GM18508 (cell line): ENCODE measurements around the gene ZBTB20.
"Not testable (repeated sequence)": the region's sequence is repeated elsewhere in the genome, so short reads cannot be mapped to it uniquely, and the experiment has no call there.

Experiments used
- ATAC-seq: cut with Tn5 transposase; IDR thresholded peaks from one replicate; pipeline ENCODE4 v1.9.1; 2021; ENCODE audit warnings: moderate number of reproducible peaks; ENCODE audit not compliant: insufficient read depth, unreplicated experiment

ZBTB20 gene

GRCh38 chr3:114848643-114849350, 298.3 kb downstream of the ZBTB20 start:
- ATAC-seq, result no peak

GRCh38 chr3:114848082-114848481, 299.0 kb downstream of the ZBTB20 start:
- no peak for ATAC-seq

- no peak for ATAC-seq
Observed at GRCh38 chr3:114847564-114847963, 299.5 kb downstream of the ZBTB20 start.

- ATAC-seq, result no peak
Observed at GRCh38 chr3:114846779-114847178, 300.3 kb downstream of the ZBTB20 start.

- ATAC-seq, result no peak
Observed at GRCh38 chr3:114846252-114846651, 300.8 kb downstream of the ZBTB20 start.

- no peak for ATAC-seq
Observed at GRCh38 chr3:114841515-114841914, 305.6 kb downstream of the ZBTB20 start.

- no peak for ATAC-seq
Observed at GRCh38 chr3:114839476-114839875, 307.6 kb downstream of the ZBTB20 start.

GRCh38 chr3:114838025-114838424, 309.1 kb downstream of the ZBTB20 start:
- ATAC-seq, result no peak

GRCh38 chr3:114834175-114834940, 312.7 kb downstream of the ZBTB20 start:
- ATAC-seq, result no peak

GRCh38 chr3:114831861-114832260, 315.2 kb downstream of the ZBTB20 start:
- no peak for ATAC-seq

- no peak for ATAC-seq
Observed at GRCh38 chr3:114830652-114831051, 316.4 kb downstream of the ZBTB20 start.

GRCh38 chr3:114829783-114830182, 317.3 kb downstream of the ZBTB20 start:
- no peak for ATAC-seq

- ATAC-seq, result peak; percentile 63
Observed at GRCh38 chr3:114827495-114827894, 319.6 kb downstream of the ZBTB20 start.

GRCh38 chr3:114824014-114824413, 323.1 kb downstream of the ZBTB20 start:
- ATAC-seq, result no peak

GRCh38 chr3:114823061-114823460, 324.0 kb downstream of the ZBTB20 start:
- no peak for ATAC-seq

GRCh38 chr3:114816052-114816451, 331.0 kb downstream of the ZBTB20 start:
- no peak for ATAC-seq

- ATAC-seq, result not testable (repeated sequence)
Observed at GRCh38 chr3:114812541-114813238, 334.4 kb downstream of the ZBTB20 start.

GRCh38 chr3:114809668-114810413, 337.2 kb downstream of the ZBTB20 start:
- ATAC-seq, result peak; percentile 99

GRCh38 chr3:114804099-114804498, 343.0 kb downstream of the ZBTB20 start:
- no peak for ATAC-seq

- no peak for ATAC-seq
Observed at GRCh38 chr3:114803042-114803695, 343.9 kb downstream of the ZBTB20 start.
